ENCODE measurements around the gene NKX6-2.

NKX6-2 gene

GRCh38 chr10:132828681-132829080 lies 42.7 kb upstream of the NKX6-2 start:
- Histone ChIP-seq H3K79me2 (ENCODE audit: control insufficient read depth, low read length) (no peaks in the 10 kb centered on the region), H3K36me3 (ENCODE audit: control insufficient read depth, low read length) (no peaks in the 10 kb centered on the region), H3F3A (ENCODE audit: control insufficient read depth, insufficient read depth) (peaks cover 11% of the 10 kb centered on the region), H3K4me3 (ENCODE audit: low read length) (no peak overlapping the region), H3K4me1 (ENCODE audit: control insufficient read depth, low read length) (no peaks in the 10 kb centered on the region), H4K20me1 (ENCODE audit: control insufficient read depth, insufficient read depth, low read depth, low read length) (no peaks in the 10 kb centered on the region), H3K4me2 (ENCODE audit: low read length) (no peak overlapping the region), H3K27ac (ENCODE audit: low read depth, low read length) (no peak overlapping the region), H3K9me2 (replicated peaks; ENCODE audit: control insufficient read depth, low read length) (no peaks in the 10 kb centered on the region), H3K9me3 (ENCODE audit: control insufficient read depth, insufficient read depth, low read length) (peaks cover 34% of the 10 kb centered on the region), H3K27me3 (ENCODE audit: control insufficient read depth, low read length) (no peaks in the 10 kb centered on the region)
- TF ChIP-seq, protein P1, sequence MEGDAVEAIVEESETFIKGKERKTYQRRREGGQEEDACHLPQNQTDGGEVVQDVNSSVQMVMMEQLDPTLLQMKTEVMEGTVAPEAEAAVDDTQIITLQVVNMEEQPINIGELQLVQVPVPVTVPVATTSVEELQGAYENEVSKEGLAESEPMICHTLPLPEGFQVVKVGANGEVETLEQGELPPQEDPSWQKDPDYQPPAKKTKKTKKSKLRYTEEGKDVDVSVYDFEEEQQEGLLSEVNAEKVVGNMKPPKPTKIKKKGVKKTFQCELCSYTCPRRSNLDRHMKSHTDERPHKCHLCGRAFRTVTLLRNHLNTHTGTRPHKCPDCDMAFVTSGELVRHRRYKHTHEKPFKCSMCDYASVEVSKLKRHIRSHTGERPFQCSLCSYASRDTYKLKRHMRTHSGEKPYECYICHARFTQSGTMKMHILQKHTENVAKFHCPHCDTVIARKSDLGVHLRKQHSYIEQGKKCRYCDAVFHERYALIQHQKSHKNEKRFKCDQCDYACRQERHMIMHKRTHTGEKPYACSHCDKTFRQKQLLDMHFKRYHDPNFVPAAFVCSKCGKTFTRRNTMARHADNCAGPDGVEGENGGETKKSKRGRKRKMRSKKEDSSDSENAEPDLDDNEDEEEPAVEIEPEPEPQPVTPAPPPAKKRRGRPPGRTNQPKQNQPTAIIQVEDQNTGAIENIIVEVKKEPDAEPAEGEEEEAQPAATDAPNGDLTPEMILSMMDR (IDR thresholded peaks at IDR 0.05; ENCODE audit: low read depth, low read length, poor library complexity, severe bottlenecking), result no peak
- TF ChIP-seq EZH2phosphoT487 (IDR thresholded peaks at IDR 0.05; ENCODE audit: borderline replicate concordance, low read length), result no peak

DNA sequence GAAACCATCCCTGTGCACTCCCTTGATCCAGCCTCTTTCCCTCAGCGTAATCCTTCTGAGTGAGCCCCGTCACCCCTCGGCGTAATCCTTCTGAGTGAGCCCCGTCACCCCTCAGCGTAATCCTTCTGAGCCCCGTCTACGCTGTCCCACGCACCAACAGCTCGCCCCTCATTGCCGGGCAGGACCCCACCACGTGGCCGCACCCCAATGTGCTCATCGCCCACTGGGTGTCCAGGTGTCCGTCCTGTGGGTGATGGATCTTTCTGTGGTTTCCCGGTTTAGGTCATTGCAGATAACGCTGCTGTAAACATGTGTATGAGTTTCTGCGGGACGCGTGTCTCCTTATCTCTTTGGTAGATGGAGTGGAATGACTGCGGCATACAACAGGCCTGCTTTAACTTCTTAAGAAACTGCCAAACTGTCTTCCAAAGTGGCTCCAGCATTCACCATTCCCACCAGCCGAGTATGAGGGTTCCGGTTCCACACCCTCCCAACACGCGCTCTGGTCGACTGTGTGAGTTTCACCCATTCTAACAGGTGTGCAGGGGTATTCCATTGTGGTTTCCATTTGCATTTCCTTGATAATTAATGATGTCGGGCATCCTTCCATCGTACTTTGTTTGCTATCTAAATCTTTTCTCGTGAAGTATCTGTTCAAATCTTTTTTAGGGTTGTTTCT lies 42.1 kb upstream of the NKX6-2 start:
- no peaks in the 10 kb centered on the region for H4K20me1 ChIP-seq (ENCODE audit: control insufficient read depth, insufficient read depth, low read depth, low read length)
- TF ChIP-seq EZH2phosphoT487 (IDR thresholded peaks at IDR 0.05; ENCODE audit: borderline replicate concordance, low read length), result no peak
- TF ChIP-seq, protein P1 (IDR thresholded peaks at IDR 0.05; ENCODE audit: low read depth, low read length, poor library complexity, severe bottlenecking), result no peak
- H3K4me2 ChIP-seq (ENCODE audit: low read length), result no peak overlapping the region
- no peaks in the 10 kb centered on the region for H3K36me3 ChIP-seq (ENCODE audit: control insufficient read depth, low read length)
- H3K9me3 ChIP-seq (ENCODE audit: control insufficient read depth, insufficient read depth, low read length), result peaks cover 34% of the 10 kb centered on the region
- no peak overlapping the region for H3K27ac ChIP-seq (ENCODE audit: low read depth, low read length)
- no peaks in the 10 kb centered on the region for H3K4me1 ChIP-seq (ENCODE audit: control insufficient read depth, low read length)
- no peaks in the 10 kb centered on the region for H3K79me2 ChIP-seq (ENCODE audit: control insufficient read depth, low read length)
- H3K27me3 ChIP-seq (ENCODE audit: control insufficient read depth, low read length), result no peaks in the 10 kb centered on the region
- H3K4me3 ChIP-seq (ENCODE audit: low read length), result no peak overlapping the region
- H3F3A ChIP-seq (ENCODE audit: control insufficient read depth, insufficient read depth), result peaks cover 11% of the 10 kb centered on the region
- H3K9me2 ChIP-seq (replicated peaks; ENCODE audit: control insufficient read depth, low read length), result no peaks in the 10 kb centered on the region

- Histone ChIP-seq H3K9me3 (ENCODE audit: control insufficient read depth, insufficient read depth, low read length) (peaks cover 37% of the 10 kb centered on the region), H3K4me1 (ENCODE audit: control insufficient read depth, low read length) (no peaks in the 10 kb centered on the region), H3K27me3 (ENCODE audit: control insufficient read depth, low read length) (no peaks in the 10 kb centered on the region), H4K20me1 (ENCODE audit: control insufficient read depth, insufficient read depth, low read depth, low read length) (no peaks in the 10 kb centered on the region), H3K4me3 (ENCODE audit: low read length) (no peak overlapping the region), H3K36me3 (ENCODE audit: control insufficient read depth, low read length) (no peaks in the 10 kb centered on the region), H3K79me2 (ENCODE audit: control insufficient read depth, low read length) (no peaks in the 10 kb centered on the region), H3K4me2 (ENCODE audit: low read length) (no peak overlapping the region), H3K9me2 (replicated peaks; ENCODE audit: control insufficient read depth, low read length) (no peaks in the 10 kb centered on the region), H3F3A (ENCODE audit: control insufficient read depth, insufficient read depth) (peaks cover 11% of the 10 kb centered on the region), H3K27ac (ENCODE audit: low read depth, low read length) (no peak overlapping the region)
- TF ChIP-seq, protein P1 (IDR thresholded peaks at IDR 0.05; ENCODE audit: low read depth, low read length, poor library complexity, severe bottlenecking), result no peak
- TF ChIP-seq EZH2phosphoT487 (IDR thresholded peaks at IDR 0.05; ENCODE audit: borderline replicate concordance, low read length), result no peak
Measured at GRCh38 chr10:132827423-132827789, 41.5 kb upstream of the NKX6-2 start.

All from DOHH2 (cell line).